Central memory CD4-positive, alpha-beta T cell (primary cell): Measurements from ENCODE around the gene DAGLA.
A peak's percentile ranks its signal among the peaks of the same experiment; 100 is the strongest.

Experiments used
- DNase-seq: peaks from one replicate; pipeline ENCODE4 v3.0.0; 2022

The DAGLA gene

GRCh38 chr11:61783717-61784505 is 103.7 kb downstream of the DAGLA start:
- no peak for DNase-seq

GRCh38 chr11:61784506-61784805 is 104.3 kb downstream of the DAGLA start:
- no peak for DNase-seq

- DNase-seq = no peak
Measured at GRCh38 chr11:61785837-61786402, 105.7 kb downstream of the DAGLA start.

DNA sequence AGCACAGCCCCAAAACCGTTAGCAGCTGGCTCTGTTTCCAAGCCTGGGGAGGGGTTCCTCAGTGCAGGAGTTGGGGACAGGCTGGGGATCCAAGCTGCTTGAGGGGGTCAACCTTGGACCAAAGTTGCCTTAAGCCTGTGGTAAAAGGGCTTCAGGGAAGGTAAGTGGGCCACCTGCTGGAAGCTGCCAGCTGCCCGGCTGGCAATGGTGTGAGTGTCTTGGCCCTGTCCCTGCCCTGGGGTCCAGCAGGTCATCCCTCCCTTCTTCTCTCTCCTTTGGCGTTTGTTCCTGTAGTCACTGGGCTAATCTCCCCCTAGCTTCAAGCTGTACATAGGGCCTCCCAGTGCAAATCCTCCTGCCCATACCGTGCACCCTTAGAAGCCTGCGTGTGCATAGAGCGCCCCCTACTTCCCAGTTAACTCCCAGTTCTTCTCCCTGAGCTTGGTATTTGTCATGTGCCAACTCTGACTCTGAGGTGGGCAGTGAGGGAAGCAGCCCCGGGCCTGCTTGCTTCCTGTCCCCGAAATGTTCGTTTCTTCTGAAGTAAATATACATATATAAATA is 107.8 kb downstream of the DAGLA start:
- DNase-seq = no peak

DNA sequence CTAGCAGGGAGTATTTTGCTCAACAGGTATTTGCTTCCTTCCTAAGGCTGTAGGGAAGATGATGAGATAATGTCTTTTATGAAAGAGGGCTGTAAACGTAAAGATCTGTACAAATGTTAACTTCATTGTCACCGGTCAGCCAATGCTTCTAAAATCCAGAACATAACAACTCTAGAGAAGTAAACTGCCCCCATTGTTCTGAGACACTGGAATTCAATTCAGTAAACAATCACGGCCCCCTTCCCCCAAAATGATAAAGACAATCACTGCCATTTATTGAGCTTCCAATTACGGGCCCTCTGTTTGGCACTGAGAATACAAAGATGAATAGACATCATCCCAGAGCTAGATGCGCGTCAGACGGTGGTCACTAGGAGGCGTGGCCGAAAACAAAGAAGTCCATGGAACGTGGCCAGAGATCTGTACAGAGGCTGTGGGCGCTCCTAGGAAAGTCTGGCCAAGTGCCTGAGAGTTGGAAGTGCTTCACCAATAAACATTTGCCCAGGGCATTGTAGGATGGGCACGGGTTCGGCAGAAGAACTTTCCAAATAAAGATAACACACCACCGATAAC is 111.6 kb downstream of the DAGLA start:
- peak; percentile 21 for DNase-seq

GRCh38 chr11:61792310-61793082 is 112.3 kb downstream of the DAGLA start, which contains the start of the genes FEN1 and TMEM258:
Gene FEN1, plus strand, starts transcription at chr11:61792911. Its CDS starts 2,451 bp downstream, at chr11:61795362.
Gene TMEM258, minus strand, starts transcription at chr11:61792599. Its CDS starts 41 bp downstream, at chr11:61792558.
- peak; percentile 87 for DNase-seq

DNA sequence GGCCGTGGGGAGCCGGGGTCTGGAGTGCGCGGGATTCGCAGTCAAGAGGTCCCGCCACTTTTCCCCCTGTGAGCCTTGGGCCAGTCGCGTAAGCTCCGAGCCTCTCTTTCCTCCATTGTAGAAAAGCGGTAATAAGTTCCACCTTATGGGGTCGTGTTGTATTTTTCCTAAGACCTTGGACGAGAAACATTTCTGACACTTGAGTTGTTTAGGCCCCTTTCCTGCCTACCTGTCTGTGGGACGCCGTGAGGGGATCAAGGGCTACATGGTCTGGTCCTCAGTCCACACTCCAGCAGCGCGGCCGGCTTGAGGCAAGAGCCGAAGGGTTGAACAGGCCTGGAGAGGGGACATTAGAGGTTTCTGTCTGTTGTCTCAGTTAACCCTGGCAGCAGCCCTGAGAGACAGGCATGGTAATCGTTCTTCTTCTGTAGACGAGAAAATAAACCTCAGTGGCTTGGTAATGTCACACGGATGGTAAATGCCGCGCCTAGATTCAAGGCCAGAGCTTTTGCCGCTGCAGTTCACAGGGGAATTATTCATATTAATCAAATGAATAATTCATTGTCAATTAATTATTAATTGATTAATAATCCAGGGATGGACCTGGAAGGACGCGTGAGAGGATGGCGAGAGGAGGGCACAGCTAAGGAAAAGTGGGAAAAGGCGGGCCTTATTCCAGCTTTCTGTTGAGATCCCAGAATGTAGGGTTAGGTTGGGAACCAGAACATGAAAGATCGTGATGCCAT is 113.1 kb downstream of the DAGLA start:
- no peak for DNase-seq

GRCh38 chr11:61793829-61794204 is 113.6 kb downstream of the DAGLA start:
- no peak for DNase-seq

DNA sequence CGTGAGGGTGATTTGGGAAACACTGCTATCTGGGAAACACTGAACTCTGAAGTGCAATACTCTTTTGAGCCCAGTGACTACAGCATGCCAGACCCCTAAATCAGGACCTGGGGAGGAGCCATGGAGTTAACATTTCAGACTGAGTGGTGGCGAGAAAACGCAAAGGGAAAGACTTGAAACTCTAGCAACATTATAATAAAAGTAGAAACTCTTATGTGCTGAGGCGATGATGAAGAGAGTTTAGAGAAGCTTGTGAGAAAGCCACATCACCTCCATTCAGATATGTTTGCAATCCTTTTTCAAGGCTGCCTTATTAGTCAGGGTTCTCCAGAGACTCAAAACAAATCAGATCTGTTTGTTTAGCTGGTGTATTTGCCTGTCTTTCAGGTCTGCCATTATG is 114.4 kb downstream of the DAGLA start:
- DNase-seq = no peak

GRCh38 chr11:61795459-61795858 is 115.3 kb downstream of the DAGLA start:
- DNase-seq = no peak

- DNase-seq = no peak
Measured at GRCh38 chr11:61795876-61796526, 115.8 kb downstream of the DAGLA start.
